ENCODE measurements around the gene ZSCAN16. TPM values are rescaled to one million over a fixed set of nuclear protein-coding genes. Genes with fewer than 3 reads are reported as not detected.

ZSCAN16 gene
- total and polyA plus RNA-seq, 2 of the 13 experiments (the other 11 are each of a cell fraction or from before 2014, with no cell fraction given) = 5.7 to 12.7 TPM

GRCh38 chr6:28141500-28142329, 17.3 kb downstream of the ZSCAN16 start, which contains the start of gene ZKSCAN8 (continued):
- TF ChIP-seq MTA1 (CRISPR knock-in tag; IDR thresholded peaks at IDR 0.05; ENCODE audit: borderline replicate concordance) = peak; percentile 94; the same call in 1 of the 2 replicates
- TF ChIP-seq ZNF503 (CRISPR knock-in tag; IDR thresholded peaks at IDR 0.05) = peak; percentile 61; the same call in 1 of the 2 replicates
- TF ChIP-seq ZNF318 (CRISPR knock-in tag; IDR thresholded peaks at IDR 0.05) = peak; percentile 90; the same call in 1 of the 2 replicates
- TF ChIP-seq TFAP4 (IDR thresholded peaks at IDR 0.05; ENCODE audit: borderline replicate concordance, low read depth) = no peak; the same call in 1 of the 2 replicates
- TF ChIP-seq MAX (IDR thresholded peaks at IDR 0.05) = peak; percentile 94
- TF ChIP-seq GABPA (IDR thresholded peaks at IDR 0.05; ENCODE audit: low read depth, low read length) = peak; percentile 82
- peak; percentile 99 for TF ChIP-seq GABPA (CRISPR knock-in tag; IDR thresholded peaks at IDR 0.05; ENCODE audit: low read depth)
- TF ChIP-seq ZNF768 (CRISPR knock-in tag; IDR thresholded peaks at IDR 0.05) = peak; percentile 73; the same call in 1 of the 2 replicates
- peak; percentile 96 for TF ChIP-seq ZNF274 (CRISPR knock-in tag; IDR thresholded peaks at IDR 0.05)
- no peak; the same call in 1 of the 2 replicates for TF ChIP-seq PBX2 (CRISPR knock-in tag; IDR thresholded peaks at IDR 0.05)
